CD8-positive, alpha-beta memory T cell (primary cell): ENCODE results near the gene PSMC1. TPM values are rescaled to one million over a fixed set of nuclear protein-coding genes. Genes with fewer than 3 reads are reported as not detected.

Experiments used
- polyA plus RNA-seq: library from polyadenylated mRNA; unstranded; fragments of 300-500 nt; fragmentation: Illumina TruSeq; gene quantifications from one replicate; pipeline ENCODE4 v1.2.3, GENCODE V29; 2021
- total RNA-seq, 2 experiments: library from RNA; stranded (reverse); gene quantifications; one replicate each; pipeline ENCODE4 v1.2.3, GENCODE V29; 2021

The PSMC1 gene
- total and polyA plus RNA-seq, 3 experiments from 2014 or later = 111 to 140 (median 133) TPM

Other genes with a start within 250 kb of the PSMC1 start
- under 1 TPM; 0.09 to 0.16 TPM for gene KCNK13, start 194.6 kb upstream of the PSMC1 start, total RNA-seq
- gene KCNK13, start 194.6 kb upstream of the PSMC1 start, polyA plus RNA-seq = not detected
- gene NRDE2, start 75.4 kb downstream of the PSMC1 start, total RNA-seq = 10 to 100 TPM; 25.8 to 28.7 TPM
- gene NRDE2, start 75.4 kb downstream of the PSMC1 start, polyA plus RNA-seq = 10.7 TPM
- gene CALM1, start 140.5 kb downstream of the PSMC1 start, total RNA-seq = 100 to 1,000 TPM; 575 to 587 TPM
- gene CALM1, start 140.5 kb downstream of the PSMC1 start, polyA plus RNA-seq = 3,107 TPM